Measurements from ENCODE around the gene GPA33. TPM values are rescaled to one million over a fixed set of nuclear protein-coding genes. Genes with fewer than 3 reads are reported as not detected.

Gene GPA33
- polyA plus RNA-seq, 1 of the 3 experiments (the other 2 are of a cell fraction) = not detected

- H3K9ac ChIP-seq = no peak overlapping the region
- no peaks in the 10 kb centered on the region for H3F3A ChIP-seq (replicated peaks; ENCODE audit: insufficient read depth)
- no peaks in the 10 kb centered on the region for H3K79me2 ChIP-seq (ENCODE audit: insufficient read depth)
- DNase-seq = no peak
- no peaks in the 10 kb centered on the region for H3K9me3 ChIP-seq
- H3K27me3 ChIP-seq (ENCODE audit: insufficient read depth) = no peaks in the 10 kb centered on the region
- ChIA-PET POLR2A (no interaction called here), CTCF (interaction anchor here (0.7 to 2.4 kb wide), 5 partner anchors 12 to 447 kb away, joined by 3 to 9 read pairs (median 4); no protein-coding TSS in a partner anchor)
- H3K36me3 ChIP-seq (replicated peaks in 1 of 2; ENCODE audit: control insufficient read depth in 1 of 2, insufficient read depth in 2 of 2, low read length in 1 of 2) = no peaks in the 10 kb centered on the region
- H3K4me1 ChIP-seq (ENCODE audit: control insufficient read depth in 1 of 2, insufficient read depth in 2 of 2, low read depth in 1 of 2, low read length in 1 of 2) = peaks cover 0 to 4% of the 10 kb centered on the region in 2 experiments; a peak in 1 of 4 replicates
- no peak overlapping the region for H3K4me2 ChIP-seq
- no peak overlapping the region for H3K4me3 ChIP-seq (ENCODE audit: low read depth in 2 of 2, low read length in 1 of 2)
- no peaks in the 10 kb centered on the region for H3K9me2 ChIP-seq
- no peaks in the 10 kb centered on the region for H4K20me1 ChIP-seq (ENCODE audit: insufficient read depth)
- no peak overlapping the region for H3K27ac ChIP-seq (ENCODE audit: low read depth in 2 of 2, low read length in 1 of 2)
- TF ChIP-seq JUND (IDR thresholded peaks at IDR 0.05) (no peak), NFIC (IDR thresholded peaks at IDR 0.05; ENCODE audit: borderline replicate concordance) (no peak), FOXJ3 (CRISPR knock-in tag; IDR thresholded peaks at IDR 0.05) (no peak), RCOR1 (IDR thresholded peaks at IDR 0.05; ENCODE audit: low read length) (no peak), FOXM1 (IDR thresholded peaks at IDR 0.05; ENCODE audit: low read depth) (no peak), POLR2AphosphoS5 (IDR thresholded peaks at IDR 0.05; ENCODE audit: low read depth, low read length) (no peak), PBX3 (IDR thresholded peaks at IDR 0.05) (no peak), CHD2 (IDR thresholded peaks at IDR 0.05; ENCODE audit: low read length, partially characterized antibody) (no peak), RFX5 (IDR thresholded peaks at IDR 0.05; ENCODE audit: low read length) (no peak), RAD21 (IDR thresholded peaks at IDR 0.05; ENCODE audit: low read length) (no peak), USF1 (IDR thresholded peaks at IDR 0.05; ENCODE audit: borderline replicate concordance, low read depth) (no peak), GATA2 (CRISPR knock-in tag; IDR thresholded peaks at IDR 0.05) (no peak), MEF2A (IDR thresholded peaks at IDR 0.05; ENCODE audit: borderline replicate concordance, low read depth) (no peak)
- no peak overlapping the region for H2AFZ ChIP-seq (ENCODE audit: low read depth)
- 70% methylated on average over 1 of the region's 1 CpG for WGBS (ENCODE audit: low lambda C conversion rate)
These were observed 2.5 kb upstream of the GPA33 start for GRCh38 chr1:167092653-167093052.

GRCh38 chr1:167089939-167090313 lies 251 bp downstream of the GPA33 start:
- Histone ChIP-seq H3K4me3 (ENCODE audit: low read depth in 2 of 2, low read length in 1 of 2) (no peak overlapping the region), H3K27ac (ENCODE audit: low read depth in 2 of 2, low read length in 1 of 2) (no peak overlapping the region), H3K9me2 (no peaks in the 10 kb centered on the region), H3K4me1 (ENCODE audit: control insufficient read depth in 1 of 2, insufficient read depth in 2 of 2, low read depth in 1 of 2, low read length in 1 of 2) (no peaks in the 10 kb centered on the region; a peak in 1 of 4 replicates), H3K36me3 (replicated peaks in 1 of 2; ENCODE audit: control insufficient read depth in 1 of 2, insufficient read depth in 2 of 2, low read length in 1 of 2) (no peaks in the 10 kb centered on the region), H3K9me3 (no peaks in the 10 kb centered on the region), H3K4me2 (no peak overlapping the region), H3K27me3 (ENCODE audit: insufficient read depth) (no peaks in the 10 kb centered on the region), H3K9ac (no peak overlapping the region), H3K79me2 (ENCODE audit: insufficient read depth) (no peaks in the 10 kb centered on the region), H3F3A (replicated peaks; ENCODE audit: insufficient read depth) (no peaks in the 10 kb centered on the region), H4K20me1 (ENCODE audit: insufficient read depth) (no peaks in the 10 kb centered on the region), H2AFZ (ENCODE audit: low read depth) (no peak overlapping the region)
- 16% methylated on average over 2 of the region's 2 CpGs for WGBS (ENCODE audit: low lambda C conversion rate)
- ChIA-PET POLR2A (no interaction called here), CTCF (no interaction called here)
- DNase-seq = no peak
- TF ChIP-seq TAF1 (IDR thresholded peaks at IDR 0.05; ENCODE audit: borderline replicate concordance, low read depth, low read length) (no peak), SIN3A (IDR thresholded peaks at IDR 0.05; ENCODE audit: borderline replicate concordance, low read depth, low read length) (no peak), ZBTB33 (IDR thresholded peaks at IDR 0.05; ENCODE audit: borderline replicate concordance, low read depth) (no peak), FOSL2 (IDR thresholded peaks at IDR 0.05; ENCODE audit: borderline replicate concordance, low read depth) (no peak), GABPA (IDR thresholded peaks at IDR 0.05; ENCODE audit: low read depth) (no peak), MAX (IDR thresholded peaks at IDR 0.05; ENCODE audit: low read depth) (no peak), YY1 (IDR thresholded peaks at IDR 0.05; ENCODE audit: low read depth) (no peak), GATA2 (CRISPR knock-in tag; IDR thresholded peaks at IDR 0.05) (no peak), USF2 (IDR thresholded peaks at IDR 0.05; ENCODE audit: borderline replicate concordance, low read depth, low read length) (no peak), TCF12 (IDR thresholded peaks at IDR 0.05) (no peak), POLR2AphosphoS5 (IDR thresholded peaks at IDR 0.05; ENCODE audit: low read depth, low read length) (no peak), NRF1 (IDR thresholded peaks at IDR 0.05; ENCODE audit: low read depth, low read length) (no peak), FOXJ3 (CRISPR knock-in tag; IDR thresholded peaks at IDR 0.05) (no peak), EP300 (IDR thresholded peaks at IDR 0.05; ENCODE audit: borderline replicate concordance in 1 of 2, low read depth in 1 of 2, low read length in 1 of 2) (no peak)

All from SK-N-SH (cell line).